Middle frontal gyrus (tissue), 1 donor: ENCODE data around the gene OCSTAMP.

Experiments used
- DNase-seq: peaks from one replicate; pipeline ENCODE4 v3.0.0-alpha.2; 2015; ENCODE audit warnings: low spot score; ENCODE audit errors: extremely low spot score

Gene OCSTAMP, protein sequence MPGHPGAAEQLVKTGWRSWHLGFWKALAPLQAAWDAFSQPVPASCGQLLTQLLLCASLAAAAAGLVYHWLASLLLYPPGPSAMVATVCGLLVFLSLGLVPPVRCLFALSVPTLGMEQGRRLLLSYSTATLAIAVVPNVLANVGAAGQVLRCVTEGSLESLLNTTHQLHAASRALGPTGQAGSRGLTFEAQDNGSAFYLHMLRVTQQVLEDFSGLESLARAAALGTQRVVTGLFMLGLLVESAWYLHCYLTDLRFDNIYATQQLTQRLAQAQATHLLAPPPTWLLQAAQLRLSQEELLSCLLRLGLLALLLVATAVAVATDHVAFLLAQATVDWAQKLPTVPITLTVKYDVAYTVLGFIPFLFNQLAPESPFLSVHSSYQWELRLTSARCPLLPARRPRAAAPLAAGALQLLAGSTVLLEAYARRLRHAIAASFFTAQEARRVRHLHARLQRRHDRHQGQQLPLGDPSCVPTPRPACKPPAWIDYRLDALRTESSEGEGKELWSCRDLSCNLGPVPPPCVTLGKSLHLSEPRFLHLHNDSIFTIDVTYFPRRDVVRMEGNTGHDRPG

DNA sequence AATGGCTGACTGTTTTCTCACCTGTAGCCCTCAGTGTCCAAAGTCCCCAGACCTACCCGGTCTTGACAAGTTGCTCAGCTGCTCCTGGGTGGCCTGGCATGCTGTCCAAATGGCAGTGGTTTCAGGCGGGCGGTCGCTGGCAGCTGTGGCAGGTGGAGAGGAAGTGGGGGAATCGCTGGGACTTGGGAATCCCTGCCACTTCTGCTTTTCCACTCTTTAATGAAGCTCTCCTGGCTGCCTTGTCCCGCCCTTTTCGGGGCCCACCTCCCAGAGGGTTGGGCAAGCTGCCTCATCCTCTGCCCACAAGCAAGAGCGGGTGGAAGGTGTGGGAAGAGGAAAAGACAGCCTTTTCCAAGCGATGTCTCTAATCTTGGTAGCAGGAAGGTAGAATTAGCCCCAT lies at the start of gene OCSTAMP:
Gene OCSTAMP, minus strand, starts transcription at position 194 of the 400 bp plus-strand sequence. Its CDS starts 94 bp downstream, at position 100.
- no peak for DNase-seq

DNA sequence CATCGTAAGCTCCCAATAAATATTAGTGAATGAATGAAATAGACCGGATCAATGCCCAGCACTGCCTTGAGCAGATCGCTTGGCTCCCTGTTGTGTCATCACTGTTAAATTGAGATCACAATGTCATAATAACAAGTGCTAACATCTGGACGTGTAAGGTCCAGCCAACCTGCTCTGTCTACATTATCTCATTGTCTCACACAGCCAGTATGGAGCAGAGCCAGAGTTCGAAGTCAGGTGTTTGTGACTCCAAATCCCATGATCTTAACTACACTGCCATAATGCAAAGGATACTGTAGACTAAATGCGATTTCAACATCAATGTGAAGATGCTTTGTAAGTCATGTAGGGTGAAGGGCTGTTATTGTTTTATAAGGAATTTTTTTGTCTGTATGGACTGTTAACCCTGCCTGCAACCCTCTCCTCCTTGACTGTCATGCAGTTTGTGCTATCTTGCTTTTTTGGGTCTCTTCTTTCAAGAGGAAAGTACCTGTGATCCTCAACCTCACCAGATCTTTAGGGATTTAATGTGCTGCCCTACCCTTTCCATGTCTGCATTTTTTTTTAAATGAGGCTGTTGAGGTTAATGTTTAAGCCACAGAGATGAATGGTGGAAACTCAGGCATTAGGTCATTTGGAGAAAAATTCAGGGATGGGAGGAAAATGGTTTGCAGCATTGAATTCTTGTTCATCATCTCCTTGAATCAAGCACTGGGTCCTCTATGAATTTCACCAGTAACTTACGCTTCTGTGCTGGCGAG lies 49.0 kb upstream of the OCSTAMP start:
- DNase-seq: no peak

DNA sequence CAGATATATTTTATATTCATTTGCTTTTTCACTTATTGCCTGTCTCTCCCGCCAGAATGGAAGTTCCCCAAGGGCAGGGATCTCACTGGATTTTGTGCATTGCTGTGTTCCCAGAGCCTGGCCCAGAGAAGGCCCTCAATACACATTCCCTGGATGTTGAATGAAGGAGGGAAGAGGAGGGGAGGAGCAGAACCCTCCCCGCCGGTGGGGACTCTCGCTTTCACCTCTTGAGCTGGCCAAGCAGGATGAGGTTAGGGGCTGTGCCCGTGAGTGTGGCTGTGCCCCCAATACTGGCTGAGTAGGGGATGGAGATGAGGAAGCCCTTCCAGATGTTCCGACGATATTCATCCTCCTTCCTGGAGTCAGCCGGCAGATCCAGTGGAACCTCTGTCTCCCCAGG lies 45.5 kb upstream of the OCSTAMP start:
- DNase-seq: no peak

DNA sequence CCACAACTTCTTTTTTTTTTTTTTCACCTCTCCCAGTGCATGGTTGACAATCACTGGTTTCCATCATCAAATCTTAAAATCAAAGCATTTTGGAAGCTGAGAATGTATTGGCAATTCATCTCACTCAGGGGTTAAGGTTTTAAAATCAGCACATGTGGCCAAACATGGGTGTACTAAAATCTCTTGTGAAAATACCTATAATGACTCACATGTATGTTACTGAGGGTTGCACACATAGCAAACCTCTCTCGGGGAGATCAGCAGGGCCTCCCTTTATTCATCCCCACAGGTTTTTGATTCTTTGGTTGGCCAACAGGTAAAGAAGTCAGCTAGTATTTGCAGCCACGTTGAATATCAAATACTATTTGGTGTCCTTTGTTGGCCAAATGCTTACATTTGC lies 44.3 kb upstream of the OCSTAMP start:
- no peak for DNase-seq

DNA sequence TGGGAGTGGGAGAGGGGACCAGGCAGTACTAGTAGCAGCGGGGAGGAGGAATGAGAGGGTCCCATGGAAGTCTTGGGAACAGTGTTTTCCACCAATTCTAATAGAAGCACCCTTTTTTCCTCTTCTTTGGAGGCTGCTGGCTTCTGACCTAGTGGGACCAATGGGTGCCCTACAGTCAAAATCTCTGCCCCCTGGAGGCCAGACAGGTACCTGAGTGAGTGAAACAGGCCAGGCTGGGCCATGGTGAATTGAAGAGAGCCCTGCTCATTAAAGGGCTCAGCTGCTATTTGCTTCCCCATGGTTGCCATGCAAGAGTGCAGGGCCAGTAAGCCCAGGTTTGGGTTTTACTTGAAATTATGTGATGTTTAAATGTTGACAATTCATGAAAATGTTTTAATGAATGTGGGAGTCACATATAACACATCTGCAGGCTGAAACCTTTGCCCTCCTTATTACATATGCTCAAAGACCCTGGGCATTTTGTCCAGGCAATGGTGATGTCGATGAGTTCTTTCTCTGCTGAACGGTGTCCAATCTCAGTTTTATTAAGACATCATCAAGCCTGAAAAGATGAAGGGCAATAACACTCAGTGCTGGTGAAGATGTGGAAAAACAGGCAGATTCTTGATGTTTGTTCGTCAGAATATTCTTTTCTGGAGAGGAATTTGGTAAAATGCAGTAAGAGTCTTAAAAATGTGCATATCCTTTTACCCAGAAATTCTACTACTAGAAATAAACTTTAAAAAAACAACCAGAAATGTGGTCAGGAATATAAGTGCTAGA lies 42.3 kb upstream of the OCSTAMP start:
- no peak for DNase-seq

DNA sequence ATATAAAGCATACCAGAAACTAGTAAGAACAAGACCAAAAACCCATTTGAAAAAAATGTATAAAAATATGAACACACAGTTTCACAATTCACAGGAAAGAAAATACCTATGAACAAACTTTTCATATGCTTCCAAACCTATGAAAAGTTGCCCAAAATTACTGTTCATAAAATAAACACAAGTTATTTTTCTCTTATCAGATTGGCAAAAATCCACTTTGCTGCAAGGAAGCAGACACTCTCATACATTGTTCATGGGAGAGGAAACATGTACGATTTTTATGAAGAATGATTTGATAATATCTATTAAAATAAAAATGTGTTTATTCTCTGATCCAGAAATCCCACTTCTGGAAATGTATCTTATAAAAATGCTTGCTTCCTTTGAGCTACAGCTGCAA lies 40.0 kb upstream of the OCSTAMP start:
- no peak for DNase-seq

DNA sequence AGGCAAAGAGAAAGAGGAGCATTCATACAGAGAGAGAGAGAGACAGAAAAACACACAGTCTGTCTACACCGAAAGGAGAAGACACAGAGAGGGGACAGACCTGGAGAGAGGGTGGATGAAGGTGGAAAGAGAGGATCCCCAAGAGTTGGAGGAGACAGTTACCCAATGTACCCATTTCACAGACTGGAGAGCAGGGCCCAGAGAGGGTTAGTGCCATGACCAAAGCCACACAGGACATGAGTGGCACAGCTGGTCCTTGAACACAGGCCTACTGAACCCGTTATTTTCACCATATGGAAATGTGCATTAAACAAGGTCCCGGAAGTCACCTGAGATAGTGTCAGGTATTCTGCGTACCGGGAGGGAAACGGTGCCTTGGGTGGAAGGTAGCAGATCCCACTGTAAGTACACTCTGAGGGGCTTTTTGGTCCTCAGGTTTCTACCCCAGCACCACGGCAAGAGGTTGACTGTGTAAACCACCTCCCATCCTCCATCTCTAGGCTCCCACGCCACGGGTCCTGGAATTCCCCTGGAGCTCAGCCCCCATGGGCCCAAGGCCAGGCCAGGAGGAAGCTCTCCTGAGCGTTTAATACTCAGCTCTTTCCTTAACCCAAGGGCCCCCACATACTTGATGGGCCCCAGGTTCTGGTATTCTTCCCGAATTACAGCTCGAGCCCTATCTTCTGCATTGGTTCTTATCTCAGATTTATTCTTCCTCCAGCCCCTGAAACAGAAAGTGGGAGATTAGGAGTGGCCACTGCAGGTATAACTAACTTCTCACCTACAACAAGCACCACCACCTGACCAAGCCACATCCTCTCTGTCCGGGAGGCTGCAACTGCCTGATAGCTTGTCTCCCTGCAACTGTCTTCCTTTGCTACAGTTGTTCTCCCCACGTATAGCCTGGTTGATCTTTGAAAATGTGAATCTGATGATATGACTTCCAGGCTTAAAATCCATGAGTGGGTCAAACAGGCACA lies 38.4 kb upstream of the OCSTAMP start:
- DNase-seq: no peak

DNA sequence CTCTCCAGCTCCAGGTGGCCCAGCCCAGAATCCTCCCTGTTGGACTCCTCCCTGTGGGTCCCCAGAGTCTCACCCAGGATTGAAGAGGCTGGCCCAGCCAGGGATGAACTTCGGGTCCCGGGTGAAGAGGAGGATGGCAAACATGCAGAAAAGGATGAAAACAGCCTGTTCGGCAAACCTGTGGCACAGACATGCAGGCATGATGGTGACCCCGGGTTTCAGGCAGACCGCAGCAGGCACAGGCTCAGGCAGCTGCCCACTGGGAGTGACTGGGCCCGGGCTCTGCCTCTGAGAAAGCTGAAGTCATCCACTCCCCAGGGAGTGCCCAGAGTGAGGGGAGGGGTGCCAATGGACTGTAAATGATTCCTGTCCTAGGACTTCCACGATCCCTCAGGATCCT lies 37.5 kb upstream of the OCSTAMP start:
- no peak for DNase-seq

DNA sequence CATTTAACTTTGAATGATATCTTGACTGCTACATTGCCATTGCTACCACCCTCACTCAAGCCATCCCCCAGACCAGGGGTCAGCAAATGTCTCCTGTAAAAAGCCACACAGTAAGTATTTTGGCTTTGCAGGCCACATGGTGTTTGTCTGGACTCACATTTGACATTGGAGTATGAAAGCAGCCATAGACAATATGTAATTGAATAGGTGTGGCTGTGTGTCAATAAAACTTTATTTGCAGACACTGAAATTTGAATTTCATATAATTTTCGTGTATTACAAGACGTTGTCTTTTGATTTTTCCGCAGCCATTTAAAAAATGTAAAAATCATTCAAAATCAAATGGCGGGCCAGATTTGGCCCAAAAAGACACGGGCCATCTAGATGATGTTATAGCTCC lies 36.3 kb upstream of the OCSTAMP start:
- DNase-seq: no peak

DNA sequence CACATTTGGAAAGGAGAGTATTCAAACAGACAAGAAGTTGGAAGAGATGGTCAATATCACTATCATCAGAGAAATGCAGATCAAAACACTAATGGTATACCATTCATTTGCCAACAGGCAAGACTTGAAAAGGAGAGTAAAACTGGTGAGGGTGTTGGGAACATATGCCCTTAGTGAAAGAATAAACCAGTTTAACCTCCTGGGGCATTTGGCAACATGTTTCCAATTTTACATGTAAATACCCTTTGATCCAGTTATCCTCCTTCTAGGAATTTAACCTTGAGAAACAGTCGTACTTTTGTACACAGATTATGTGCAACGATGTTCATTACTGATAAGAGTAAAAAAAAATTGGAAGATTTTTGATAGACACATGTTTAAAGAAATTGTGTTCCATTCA lies 34.1 kb upstream of the OCSTAMP start:
- no peak for DNase-seq

DNA sequence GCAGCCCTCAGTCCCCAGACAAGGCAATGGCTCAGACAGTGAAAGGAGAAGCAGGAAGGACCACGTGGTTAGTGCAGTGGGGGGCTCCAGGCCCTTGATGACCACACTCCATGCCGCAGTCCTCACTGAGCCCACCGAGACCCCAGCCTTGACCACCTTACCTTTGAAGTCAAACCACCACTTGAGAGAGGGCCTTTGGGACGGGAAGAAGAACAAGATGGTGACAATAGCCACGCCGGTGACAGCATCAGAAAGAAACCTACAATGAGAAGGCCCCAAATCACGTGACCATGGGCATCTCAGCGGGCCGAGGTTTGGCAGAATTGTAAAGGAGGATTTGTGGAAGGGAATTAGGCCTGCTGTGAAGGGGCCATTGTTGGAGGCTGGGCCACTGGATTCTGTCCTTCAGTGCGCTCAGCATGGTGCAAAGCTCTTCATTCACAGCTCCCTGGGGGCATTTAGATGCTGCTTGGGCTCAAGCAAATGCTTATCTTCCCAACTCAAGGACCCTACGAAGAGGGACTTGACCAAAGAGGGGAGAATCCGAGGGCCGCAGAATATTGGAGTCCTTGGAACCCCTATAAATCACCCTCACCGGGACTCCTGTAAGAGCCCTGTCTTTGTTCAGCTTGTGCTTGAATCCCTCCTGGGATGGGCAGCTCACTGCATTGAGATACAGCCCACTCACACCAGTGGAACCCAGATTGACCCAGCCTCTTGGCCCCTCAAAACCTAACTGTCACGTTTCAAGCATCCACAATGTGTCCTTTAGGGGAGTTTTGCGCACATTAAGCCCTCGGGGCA lies 33.2 kb upstream of the OCSTAMP start:
- no peak for DNase-seq

DNA sequence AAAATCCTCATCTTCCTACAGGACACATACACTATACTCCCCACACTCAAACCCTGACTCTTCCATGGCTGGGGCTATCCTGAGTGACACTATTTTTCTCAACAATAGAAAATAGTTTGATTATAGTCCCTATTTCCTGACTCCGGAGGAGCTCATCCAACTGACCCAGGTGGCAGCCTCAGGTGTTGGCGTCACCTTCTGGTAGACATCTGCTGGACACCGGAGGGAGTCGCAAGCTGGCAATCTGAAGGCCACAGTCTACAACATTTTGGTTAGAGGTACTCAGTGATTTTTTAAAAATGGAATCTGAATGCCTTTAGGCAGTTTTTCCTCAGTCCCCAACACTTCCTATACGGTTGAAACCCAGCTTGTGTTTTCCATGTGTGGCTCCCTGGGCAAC lies 32.2 kb upstream of the OCSTAMP start:
- no peak for DNase-seq

DNA sequence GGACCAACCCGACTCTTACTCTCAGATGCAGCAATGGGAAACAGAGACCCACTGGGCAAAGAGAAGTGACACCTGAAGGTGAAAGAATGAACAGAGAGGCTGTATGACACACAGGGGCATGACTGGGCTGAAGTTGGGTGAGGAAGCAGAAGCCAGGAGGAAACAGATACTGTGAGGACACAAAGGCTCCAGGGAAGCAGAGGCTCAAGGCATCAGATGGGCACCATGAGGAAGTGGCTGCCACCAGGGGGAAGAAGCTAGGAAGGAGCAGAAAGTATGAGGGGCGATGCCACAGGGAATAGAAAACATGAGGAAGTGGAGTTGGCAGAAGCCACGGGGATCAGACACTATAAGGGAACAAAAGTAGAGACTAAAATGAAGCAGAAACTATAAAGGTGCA lies 30.9 kb upstream of the OCSTAMP start:
- DNase-seq: no peak

DNA sequence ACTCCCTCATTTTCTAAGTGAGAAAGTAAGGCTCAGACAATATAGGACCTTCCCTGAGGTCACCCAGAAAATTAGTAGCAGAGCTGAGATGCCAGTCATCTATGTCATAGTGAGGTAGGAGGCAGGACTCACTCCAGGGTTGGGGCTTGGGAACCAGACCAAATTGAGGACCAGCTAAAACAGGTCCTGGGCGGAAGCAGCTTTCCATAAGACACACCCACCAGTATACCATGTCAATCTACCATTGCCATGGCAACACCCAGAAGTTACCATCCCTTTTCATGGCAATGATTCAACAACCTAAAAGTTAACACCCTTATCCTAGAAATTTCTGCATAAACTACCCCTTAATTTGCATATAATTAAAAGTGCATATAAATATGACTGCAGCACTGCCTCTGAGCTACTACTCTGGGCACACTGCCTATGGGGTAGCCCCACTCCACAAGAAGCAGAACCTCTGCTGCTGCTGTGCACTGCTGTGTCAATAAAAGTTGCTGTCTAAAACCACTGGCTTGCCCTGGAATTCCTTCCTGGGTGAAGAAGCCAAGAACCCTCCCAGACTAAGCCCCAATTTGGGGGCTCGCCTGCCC lies 30.3 kb upstream of the OCSTAMP start:
- DNase-seq: no peak

DNA sequence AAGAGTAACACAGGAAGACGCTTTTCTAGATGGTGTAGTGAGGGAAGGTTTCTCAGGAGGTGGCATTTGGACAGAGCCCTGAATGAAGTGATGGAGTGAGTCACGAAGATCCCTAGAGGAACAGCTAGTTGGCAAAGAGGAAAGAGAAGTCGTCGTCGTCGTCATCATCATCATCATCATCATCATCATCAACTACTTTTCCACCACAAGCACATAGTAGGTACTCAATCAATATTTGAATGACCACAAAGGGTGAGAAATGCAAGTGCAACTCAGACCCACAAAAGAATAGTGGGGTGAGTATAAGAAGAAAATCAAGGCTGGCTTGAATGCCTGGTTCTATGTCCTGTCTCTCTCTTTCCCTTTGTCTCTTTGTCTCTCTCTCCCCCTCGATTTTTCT lies 28.3 kb upstream of the OCSTAMP start:
- no peak for DNase-seq

DNA sequence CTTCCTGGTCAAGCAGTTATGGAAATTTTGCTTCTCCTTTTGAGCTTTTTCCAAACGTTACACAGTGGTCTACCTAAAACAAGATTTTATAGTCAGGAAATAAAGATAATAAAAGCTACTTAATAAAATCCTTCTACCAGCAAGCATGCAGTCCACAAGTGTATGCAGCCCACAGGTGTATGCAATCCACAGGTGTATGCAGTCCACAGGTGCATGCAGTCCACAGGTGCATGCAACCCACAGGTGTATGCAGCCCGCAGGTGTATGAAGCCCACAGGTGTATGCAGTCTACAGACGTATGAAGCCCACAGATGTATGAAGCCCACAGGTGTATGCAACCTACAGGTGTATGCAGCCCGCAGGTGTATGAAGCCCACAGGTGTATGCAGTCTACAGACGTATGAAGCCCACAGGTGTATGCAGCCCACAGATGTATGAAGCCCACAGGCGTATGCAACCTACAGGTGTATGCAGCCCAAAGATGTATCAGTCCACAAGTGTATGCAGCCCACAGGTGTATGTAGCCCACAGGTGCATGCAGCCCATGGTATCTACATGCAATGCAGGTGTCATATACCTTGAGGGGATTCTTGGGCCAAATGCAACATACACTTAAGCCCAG lies 26.4 kb upstream of the OCSTAMP start:
- no peak for DNase-seq

DNA sequence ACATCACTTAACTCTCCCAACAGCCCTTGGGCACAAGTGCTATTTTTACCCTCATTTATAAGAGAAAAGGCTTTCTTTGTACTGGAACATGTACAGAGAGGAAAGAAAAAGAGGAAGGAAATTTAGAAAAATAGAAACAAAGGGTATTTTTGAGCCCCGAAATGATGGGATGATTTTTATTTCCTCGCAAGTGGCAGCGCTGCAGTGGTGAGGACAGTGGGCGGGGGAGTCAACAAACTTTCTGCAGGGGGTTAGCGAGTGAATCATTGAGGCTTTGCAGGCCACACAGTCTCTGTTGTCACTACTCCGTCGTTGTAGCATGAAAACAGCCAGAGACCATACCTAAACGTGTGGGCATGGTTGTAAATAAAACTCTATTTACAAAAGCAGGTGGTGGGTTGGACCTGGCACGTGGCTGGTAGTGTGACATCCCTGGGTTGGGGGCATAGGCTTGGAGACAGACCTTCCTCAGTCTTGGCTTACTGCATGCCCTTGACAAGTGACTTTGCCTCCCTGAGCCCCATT lies 25.5 kb upstream of the OCSTAMP start:
- DNase-seq: no peak

DNA sequence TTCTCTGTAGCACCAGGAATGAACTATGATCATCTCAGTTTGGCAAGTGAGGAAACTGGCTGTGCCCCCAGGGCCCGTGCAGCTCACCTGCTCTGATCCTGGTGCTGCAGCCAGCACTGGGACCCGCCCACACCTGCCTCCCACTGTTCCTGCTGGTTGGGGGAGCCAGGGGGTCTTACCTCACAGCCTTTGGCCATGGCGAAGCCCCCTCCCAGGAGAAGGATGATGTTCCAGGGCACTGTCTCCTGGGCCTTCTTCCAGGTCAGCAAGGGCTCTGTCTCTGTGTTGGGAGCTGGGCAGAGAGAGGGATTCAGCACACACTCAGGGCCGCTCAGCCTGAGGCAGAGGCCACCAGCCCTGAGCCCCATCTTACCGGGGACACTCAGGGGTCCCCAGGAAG lies 24.9 kb upstream of the OCSTAMP start:
- no peak for DNase-seq
